IPS-18c (cell line): ENCODE measurements around the gene TMEM184B.

Experiments
- H3K4me3 ChIP-seq: 2 replicates; pipeline ENCODE4 v1.7.0; 2013; ENCODE audit warnings: low read depth, mild to moderate bottlenecking, low read length, moderate library complexity; ENCODE audit not compliant: insufficient read depth
- H3K9me3 ChIP-seq: one replicate; pipeline ENCODE4 v1.6.1; 2013; ENCODE audit warnings: mild to moderate bottlenecking, low read length, moderate library complexity; ENCODE audit not compliant: control insufficient read depth, insufficient read depth

TMEM184B gene

GRCh38 chr22:38272373-38273134 lies at the start of gene TMEM184B:
Gene TMEM184B (minus strand): TSS chr22:38273010. CDS start chr22:38247961, 25,049 bp downstream.
- Histone ChIP-seq H3K9me3 (peaks cover 2% of the 10 kb centered on the region), H3K4me3 (peak within 1 kb of the TSS; percentile 78)

GRCh38 chr22:38320605-38321402 lies 48.0 kb upstream of the TMEM184B start:
- Histone ChIP-seq H3K4me3 (no peak overlapping the region), H3K9me3 (peaks cover 2% of the 10 kb centered on the region)

- peaks cover 2% of the 10 kb centered on the region for H3K9me3 ChIP-seq
- H3K4me3 ChIP-seq, result no peak overlapping the region
Observed at GRCh38 chr22:38318792-38319773, 46.3 kb upstream of the TMEM184B start.

GRCh38 chr22:38317995-38318715 lies 45.3 kb upstream of the TMEM184B start:
- peak overlapping the region; percentile 62 for H3K4me3 ChIP-seq
- peaks cover 5% of the 10 kb centered on the region for H3K9me3 ChIP-seq

GRCh38 chr22:38317122-38317994 lies 44.5 kb upstream of the TMEM184B start, which contains the start of gene CSNK1E:
Gene CSNK1E (minus strand): TSS chr22:38317433. CDS start chr22:38314157, 3,276 bp downstream.
- Histone ChIP-seq H3K9me3 (peaks cover 5% of the 10 kb centered on the region), H3K4me3 (peak within 1 kb of the TSS; percentile 76)

GRCh38 chr22:38316364-38317121 lies 43.7 kb upstream of the TMEM184B start:
- peak overlapping the region; percentile 76 for H3K4me3 ChIP-seq
- peaks cover 3% of the 10 kb centered on the region for H3K9me3 ChIP-seq

- peaks cover 3% of the 10 kb centered on the region for H3K9me3 ChIP-seq
- H3K4me3 ChIP-seq, result peak overlapping the region; percentile 76
Observed at GRCh38 chr22:38315823-38316363, 43.1 kb upstream of the TMEM184B start.

GRCh38 chr22:38314933-38315822 lies 42.4 kb upstream of the TMEM184B start:
- Histone ChIP-seq H3K4me3 (peak overlapping the region; percentile 76), H3K9me3 (peaks cover 3% of the 10 kb centered on the region)

GRCh38 chr22:38314051-38314932 lies 41.5 kb upstream of the TMEM184B start:
- H3K9me3 ChIP-seq, result peaks cover 3% of the 10 kb centered on the region
- peak overlapping the region; percentile 76 for H3K4me3 ChIP-seq

- peaks cover 3% of the 10 kb centered on the region for H3K9me3 ChIP-seq
- H3K4me3 ChIP-seq, result no peak overlapping the region
Observed at GRCh38 chr22:38313384-38313955, 40.7 kb upstream of the TMEM184B start.

- no peak overlapping the region for H3K4me3 ChIP-seq
Observed at GRCh38 chr22:38312261-38312800, 39.5 kb upstream of the TMEM184B start.

GRCh38 chr22:38311323-38311620 lies 38.5 kb upstream of the TMEM184B start:
- no peak overlapping the region for H3K4me3 ChIP-seq
- H3K9me3 ChIP-seq, result peaks cover 3% of the 10 kb centered on the region

More at GRCh38 chr22:38312261-38312800, 39.5 kb upstream of the TMEM184B start:
- H3K9me3 ChIP-seq, result peaks cover 3% of the 10 kb centered on the region
